Right renal pelvis (tissue), 4 donors: ENCODE results near the gene NRXN2. TPM values are rescaled to one million over a fixed set of nuclear protein-coding genes. Genes with fewer than 3 reads are reported as not detected.

ENCODE experiments used
- DNase-seq, 4 donors: peaks; one replicate each; pipeline ENCODE4 v3.0.0-alpha.2; 2013; ENCODE audit warnings: low read depth in 4 of 4, low spot score in 3 of 4, missing footprints in 1 of 4
- polyA plus RNA-seq, 4 donors: library from polyadenylated mRNA; unstranded; fragments of 120-200 nt; gene quantifications; one replicate each; pipeline ENCODE4 v1.2.1, GENCODE V29; 2013; ENCODE audit not compliant: insufficient read length in 4 of 4

NRXN2 gene
- polyA plus RNA-seq, 4 donors = 15.5 to 27.8 (median 17.0) TPM

DNA sequence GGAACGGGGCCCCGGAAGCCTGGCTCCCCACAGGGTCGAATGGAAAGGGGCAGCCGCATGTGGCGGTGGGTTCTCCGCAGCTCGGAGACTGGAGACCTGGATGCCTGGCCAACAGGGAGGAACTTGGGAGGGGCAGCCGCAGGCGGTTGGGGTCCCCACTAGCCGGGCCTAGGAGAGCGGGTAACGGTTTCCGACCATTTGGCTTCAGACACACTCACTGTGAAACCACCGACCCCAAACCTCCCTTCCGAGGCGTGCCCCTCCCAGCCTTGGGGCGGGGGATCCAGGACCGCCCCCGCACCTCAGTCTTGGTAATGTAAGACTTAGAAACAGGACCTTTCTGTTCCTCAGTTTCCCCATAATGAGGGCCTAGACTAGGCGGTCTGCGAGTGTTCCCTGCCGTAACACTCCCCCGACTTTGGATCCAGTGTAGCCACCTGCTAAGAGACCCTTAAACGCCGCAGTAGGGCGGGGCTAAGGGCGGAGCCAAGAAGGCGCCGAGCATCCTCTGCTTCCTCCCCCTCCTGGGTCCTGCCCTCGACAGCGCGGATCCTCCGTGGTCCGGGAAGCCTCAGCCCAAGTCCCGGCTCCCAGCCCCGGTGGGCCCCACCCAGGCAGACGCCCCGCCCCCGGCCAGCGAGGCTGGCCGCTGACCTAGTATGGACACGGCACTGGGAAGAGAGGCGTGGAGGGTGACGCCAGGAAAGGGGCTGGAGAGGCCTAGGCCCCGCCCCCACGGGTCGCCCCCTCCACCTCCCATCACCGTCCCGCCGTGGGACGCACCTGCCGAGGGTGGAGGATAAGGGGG is 22.7 kb upstream of the NRXN2 start:
- DNase-seq = no peak

DNA sequence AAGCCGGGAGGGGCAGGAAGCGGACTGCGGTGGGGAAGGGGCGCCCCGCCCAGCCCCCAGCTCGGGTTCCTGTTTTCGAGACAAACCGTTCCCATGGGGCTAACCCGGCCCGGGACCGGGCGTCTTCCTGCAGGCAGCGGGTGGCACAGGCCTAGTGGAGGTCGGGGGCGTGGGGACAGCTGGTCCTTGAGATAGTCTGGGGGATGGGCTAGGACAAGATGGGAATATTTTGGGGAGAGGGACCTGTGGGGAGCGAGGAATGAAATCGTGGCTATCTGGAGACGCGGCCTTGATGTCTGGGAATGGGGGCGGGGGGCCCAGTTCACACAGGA is 22.2 kb upstream of the NRXN2 start:
- DNase-seq = no peak

DNA sequence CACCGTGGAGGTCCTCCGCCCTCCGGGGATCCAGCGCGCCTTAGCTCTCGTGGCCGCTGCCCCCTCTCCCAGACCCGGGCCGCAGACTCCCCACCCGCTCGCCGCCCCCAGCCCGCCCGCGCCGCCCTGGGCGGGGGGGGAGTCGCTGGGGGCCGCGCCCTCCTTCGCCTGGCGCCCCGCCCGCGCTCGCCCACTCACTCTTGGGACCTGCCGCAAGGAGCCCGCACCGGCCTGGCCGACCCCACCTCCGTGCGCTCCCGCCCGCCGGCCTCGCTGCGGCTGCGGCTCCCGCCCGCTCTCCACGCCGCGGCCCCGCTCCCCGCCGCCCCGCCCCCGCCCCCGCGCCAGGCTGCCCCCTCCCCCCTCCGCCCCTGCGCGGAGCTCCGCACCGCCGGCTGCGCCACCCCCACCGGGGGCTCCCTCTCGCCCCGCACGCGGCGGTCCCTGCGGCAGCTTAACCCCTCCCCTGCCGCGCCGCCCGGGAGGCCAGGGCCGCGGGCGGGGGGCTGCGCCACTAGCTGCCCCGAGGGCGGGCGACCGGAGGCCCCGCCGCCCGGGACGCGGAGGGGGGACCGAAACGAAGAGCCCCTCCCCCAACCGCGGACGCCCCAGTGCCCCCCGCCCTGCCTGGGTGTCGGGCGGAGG is 21.7 kb upstream of the NRXN2 start:
- DNase-seq = no peak

DNA sequence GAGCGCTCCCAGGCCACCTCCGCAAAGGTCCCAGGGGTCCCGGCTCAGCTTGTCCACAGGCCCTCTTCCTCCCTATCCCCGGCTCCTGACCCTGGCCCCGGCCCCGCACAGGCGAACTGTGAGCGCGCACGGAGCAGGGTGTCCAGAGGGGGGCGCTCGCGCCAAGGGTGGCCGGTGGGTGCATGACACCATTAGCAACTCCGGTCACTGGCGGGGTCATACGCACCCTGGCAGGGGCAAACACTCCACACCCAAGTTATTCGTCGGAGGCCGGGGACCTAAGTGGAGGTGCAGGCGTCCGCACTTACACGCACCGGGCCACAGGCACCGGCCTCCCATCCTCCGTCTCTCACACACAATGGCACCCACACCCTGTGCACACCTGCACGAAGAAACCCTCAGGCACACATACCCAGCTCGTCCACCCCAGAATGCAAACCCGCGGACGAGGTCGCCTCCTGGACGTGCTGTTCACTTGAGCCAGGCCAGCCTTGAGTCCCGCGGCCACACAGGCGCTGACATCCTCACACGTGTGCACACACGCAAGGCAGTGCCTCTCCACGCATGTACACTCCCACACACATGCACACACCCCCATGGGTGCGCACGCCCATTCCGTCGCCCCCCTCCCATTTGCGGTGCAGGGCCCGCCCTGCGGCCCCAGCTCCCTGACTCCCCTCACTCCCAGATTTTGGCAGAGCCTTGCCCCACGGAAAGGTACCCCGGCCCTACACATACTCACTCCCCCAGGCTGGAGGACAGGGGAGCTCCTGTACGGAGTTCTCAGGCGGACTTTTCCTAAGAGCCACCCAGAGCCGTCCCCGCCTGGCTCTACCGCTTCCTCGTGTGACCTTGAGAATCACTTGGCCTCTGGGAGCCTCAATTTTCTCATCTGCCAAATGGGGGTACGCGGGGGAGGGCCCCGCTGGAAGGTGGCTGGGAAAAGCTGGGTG is 20.9 kb upstream of the NRXN2 start, which contains the start of gene RASGRP2:
RASGRP2 (minus strand) TSS at position 552 of the 953 bp plus-strand sequence. CDS start 1,276 bp downstream, outside the sequence.
- no peak for DNase-seq

DNA sequence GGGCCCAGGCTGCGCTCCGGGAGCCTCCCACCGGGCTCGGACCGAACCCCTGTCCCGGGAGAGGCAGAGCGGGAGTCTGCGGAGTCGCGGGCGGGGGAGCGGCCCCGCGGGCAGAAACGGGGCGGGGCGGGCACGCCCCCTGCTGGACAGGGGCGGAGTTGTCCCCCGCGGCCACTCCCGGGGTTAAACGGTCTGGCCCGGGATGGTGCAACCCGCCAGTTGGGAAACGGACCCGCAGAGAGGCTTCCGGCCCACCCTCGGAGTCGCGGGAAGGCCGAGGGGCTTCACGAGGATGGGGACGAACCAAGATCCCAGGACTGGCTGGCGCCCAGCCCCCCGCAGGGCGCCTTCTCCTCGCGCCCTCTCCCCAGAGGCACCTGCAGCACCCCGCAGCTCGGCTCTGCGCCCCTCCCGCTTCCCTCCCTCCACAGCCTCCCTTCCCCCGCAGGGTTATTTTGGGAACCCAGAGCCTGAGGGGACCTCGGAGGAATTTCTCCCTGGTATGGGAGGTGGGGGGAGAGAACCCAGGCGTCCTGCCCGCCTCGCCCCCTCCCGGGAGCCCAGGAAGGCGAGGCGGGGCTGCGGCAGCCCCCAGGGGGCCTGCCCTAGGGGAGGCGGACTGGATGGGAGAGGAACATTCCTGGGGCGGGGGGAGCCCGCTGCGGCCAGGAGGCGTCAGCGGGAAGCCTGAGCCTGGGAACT is 20.0 kb upstream of the NRXN2 start:
- DNase-seq = no peak

DNA sequence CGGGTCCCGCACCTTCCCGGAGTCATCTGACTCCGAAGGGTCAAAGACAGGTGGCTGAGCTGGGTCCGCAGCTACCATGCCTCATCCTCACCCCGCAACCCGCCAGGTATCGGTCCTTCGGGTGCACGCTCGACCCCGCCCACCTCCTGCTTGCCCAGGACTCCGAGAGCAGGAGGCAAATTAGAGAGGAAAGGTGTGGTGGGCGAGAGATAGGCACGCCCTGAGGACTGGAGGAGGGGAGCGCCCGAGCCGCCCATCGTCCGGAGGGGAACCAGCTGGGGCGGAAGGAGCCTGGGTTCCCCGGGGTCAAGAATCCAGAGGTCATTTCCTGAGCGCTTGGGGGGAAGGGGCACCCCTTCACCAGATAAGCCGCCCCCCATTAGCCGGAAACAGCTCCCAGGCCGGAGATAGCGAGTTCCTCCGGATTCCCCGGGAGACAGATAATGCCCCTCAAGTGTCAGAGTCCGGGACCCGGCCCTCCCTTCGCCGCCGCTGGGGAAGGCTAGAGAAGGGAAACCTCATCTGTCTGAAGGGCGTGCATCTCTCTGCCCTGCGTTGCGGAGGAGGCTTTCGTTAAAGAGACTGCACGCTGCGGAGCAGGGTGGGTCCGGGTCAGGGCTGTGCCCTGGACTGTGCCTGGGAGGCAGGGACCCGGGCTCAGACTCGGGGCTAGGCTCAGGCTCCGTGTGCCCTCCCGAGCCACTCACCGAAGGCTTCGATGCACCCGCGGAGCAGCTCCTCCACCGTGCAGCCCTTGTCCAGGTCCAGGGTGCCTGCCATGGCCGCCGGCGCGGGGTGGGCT is 19.3 kb upstream of the NRXN2 start:
- DNase-seq = no peak

DNA sequence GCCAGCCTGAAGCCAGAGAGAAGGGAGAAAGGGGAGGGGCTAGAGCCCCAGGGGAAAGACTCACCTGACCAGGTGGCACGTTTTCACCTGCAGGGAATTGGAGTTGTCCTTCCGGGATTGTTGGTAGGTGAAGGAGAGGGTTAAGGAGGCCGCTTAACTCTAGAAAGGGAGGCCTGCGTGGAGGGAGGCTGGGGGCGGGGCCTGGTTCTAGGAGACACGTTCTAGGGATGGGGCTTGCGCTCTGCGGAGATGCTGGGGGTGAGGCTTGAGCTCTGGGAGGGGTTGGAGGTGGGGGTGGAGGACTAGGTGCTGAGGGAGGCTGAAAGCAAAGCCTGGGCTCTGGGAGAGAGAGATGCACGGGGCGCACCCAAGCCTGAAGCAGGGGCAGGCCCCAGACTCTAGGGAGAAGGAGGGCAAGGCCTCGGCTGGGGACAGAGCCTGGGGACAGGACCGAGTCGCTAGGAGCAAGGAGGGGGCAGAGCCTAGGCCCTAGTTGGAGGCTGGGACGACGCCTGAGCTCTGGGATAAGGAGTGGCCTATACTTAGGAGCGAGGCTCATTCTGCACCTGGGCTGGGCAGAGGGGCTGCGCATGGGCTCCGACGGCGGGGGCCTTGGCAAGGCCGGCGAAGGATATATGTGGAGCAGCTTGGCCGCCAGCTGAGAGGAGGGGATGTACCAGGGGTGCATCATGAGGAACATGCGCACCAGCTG is 18.5 kb upstream of the NRXN2 start:
- DNase-seq = no peak

DNA sequence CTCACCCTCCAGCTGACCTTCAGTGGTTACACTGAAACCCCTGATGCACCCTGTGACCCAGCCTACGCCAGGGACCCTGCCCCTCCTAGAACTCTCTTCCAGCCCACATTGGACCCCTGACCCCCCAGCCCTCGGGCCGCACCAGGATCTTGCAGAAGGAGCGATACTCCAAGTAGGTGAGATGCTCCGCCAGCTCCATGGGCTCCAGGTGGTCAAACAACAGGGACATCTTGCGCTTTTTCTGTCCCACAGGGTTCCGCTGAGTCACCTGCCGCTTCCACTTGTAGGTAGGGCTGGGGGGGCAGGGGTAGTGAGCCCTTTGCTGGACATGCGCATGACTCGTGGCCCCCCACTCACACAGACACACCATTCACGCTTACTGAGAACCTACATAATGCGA is 16.9 kb upstream of the NRXN2 start:
- no peak for DNase-seq

DNA sequence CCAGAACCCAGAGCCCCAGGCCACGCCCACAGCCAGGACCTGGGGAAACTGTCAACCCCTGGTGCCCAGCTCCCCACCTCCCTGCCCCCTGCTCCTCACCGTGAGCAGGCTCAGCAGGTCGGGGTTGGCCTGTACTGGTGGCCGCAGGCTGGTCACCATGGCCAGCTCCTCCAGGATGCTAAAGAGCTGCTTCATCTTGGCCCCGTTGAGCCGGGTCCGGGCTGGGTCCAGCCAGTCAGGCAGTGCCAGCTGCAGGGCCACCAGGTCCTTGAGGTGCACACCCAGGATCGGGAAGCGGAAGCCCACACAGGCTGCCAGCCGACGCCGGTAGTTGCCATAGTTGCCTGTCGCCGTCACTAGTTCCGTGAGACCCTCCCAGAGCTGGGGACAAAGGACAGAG is 13.7 kb upstream of the NRXN2 start:
- no peak for DNase-seq

DNA sequence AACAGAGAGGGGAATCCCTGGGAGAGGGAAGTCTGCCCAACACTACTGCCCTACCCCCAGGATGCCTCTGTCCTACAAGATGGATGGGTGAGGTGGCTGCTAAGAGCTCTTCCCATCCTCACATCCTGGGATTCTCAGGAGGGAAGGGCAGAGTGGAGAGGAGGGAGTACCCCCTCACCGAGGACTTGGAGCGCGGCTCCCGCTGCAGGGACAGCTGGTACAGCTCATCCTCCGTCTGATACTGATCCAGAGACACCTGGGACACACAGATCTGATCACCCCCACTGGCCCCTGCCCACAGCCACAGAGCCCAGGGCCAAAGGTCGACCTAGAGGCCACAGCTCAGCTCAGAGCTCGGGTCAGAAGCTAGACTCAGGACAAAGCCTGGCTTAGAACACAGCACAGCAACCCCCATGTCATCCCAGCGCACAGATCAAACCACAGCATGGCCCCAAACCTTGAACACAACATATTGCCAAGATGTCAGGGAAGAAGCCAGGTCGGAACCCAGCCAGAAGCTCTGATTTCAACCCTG is 12.8 kb upstream of the NRXN2 start:
- no peak for DNase-seq

DNA sequence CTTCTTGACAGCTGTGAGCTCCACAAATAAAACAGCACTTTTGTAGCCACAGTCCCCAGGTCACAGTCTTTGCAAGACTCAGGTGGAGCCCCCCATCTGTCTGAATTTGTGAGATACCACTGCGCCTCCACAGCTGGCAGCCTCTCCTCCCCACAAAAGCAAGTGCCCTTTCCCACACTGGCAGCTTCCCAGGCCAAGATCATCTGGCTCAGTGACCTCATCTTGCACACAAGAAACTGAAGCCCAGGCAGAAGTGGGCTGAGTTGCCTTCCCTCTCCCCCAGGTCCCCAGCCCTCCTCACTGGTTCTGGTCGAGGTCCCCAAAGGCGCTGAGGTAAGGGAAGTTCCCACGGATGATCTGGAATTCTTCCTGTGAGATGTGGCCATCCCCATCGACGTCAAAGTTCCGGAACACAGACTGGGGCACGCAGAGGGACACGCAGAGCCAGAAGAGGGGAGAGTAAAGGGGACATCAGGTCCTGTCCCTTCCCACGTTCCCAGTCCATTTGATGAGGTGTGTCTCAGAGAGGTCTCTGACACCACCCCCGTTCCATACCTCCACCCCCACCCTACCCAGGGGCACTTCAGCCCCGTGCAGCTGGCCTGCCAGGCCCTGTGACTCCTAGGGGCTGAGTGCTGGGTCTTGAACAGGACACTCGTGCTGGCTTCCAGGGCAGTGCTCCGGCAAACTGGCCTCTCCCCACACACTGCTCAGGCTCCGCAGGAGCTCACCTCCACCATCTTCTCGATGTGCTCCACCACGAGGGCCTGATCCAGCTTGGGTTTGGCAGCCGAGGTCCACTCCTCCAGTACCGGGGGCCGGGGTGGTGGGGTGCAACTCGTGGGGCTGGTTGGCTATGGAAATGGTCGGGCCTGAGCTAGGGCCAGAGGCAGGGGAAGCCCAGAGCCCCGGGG is 12.1 kb upstream of the NRXN2 start:
- no peak for DNase-seq

DNA sequence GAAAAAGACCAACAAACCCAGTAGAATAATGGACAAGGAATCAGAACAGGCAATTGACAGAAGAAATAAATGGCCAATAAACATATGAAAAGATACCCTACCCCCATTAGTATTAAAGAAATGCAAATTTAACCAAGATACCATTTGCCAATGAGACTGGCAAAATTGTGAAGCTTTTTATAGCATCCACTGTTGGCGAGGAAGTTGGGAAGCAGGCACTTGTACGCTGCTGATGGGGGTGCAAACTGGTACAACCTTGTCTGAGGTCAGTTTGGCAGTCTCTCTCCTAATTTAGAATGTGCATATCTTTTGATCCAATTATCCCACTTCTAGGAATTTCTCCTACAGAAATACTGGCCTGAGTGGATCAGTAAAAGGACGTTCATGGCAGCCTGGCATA is 8.6 kb upstream of the NRXN2 start:
- DNase-seq = no peak

DNA sequence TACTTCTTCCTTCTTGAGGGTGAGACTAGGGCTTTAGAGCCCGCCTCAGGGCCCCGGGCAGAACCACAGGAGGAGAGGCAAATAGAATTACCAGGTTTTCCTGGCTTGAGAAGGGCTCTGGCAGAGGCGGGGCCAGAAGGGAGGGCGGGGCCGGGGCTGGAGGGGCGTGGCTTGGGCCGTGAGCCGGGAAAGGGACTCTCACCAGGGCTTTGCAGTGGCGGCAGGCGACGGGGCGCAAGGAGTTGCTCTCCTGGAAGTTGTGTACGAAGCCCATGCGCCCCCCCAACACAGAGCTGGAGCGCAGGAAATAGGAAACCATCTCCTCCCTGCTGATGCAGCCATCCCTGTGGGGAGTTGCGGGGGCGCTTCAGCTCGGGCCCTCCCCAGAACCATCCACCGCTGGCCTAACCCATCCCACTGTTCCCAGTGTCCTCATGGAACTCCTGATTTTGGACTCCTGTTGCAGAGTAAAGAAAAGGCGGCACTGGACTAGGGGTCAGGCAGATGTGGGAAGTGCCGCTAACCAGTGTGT is 6.9 kb upstream of the NRXN2 start:
- no peak for DNase-seq

DNA sequence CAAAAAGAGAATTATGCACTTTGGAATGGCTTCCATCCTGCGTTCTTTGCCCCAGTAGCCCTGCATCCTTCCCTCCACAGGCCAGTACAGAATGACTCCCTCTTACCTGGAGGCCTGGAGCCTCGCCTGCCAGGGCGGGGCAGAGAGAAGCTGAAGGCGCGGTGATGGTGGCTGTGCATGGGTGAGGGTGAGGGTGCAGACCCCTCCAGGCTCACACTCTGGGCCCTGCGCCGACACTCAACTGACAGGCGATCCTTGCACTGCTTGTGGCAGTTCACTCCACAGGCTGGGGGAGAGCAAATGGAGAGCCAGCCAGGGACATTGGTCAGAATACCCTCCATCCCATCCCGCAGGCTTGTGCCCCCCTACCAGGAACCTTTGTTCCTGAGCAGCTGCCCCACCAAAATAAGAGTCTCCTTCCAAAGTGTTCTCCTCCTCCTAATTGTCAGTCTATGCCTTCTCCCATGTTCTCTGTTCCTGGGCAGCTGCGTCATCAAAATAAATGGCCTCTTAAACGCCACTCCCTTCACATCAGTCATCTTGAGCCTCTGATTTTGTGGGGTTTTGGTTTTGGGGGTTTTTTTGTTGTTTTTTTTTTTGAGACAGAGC is 5.9 kb upstream of the NRXN2 start:
- no peak for DNase-seq

DNA sequence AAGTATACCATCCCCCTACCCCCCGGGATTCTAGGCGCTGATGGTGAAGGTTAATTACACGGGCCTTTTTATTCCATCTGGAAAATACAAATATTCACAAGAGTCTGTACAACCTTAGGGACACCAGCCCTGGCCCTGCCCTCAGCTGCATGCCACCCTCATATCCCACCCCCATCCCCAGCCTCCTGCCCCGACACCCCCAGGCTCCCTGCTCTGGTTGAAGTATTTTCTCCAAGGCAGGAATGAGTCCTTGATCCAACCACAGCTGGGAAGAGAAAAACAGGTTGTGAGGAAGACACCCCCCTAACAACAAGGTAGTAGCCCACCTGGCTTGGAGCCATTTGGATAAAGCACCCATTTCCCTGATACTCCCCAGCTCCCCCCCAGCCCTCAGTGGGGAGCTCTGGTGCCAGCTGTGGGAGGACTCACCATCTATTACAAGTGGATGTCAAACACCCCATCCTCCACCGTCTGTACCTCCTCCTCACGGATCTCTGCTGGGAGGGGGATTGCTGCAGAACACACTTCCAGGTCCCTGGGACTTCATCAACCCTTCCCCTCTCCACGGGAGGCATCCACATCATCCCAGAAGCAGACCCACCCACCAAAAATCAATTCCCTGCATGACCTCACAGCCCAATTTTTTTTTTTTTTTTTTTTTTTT is 4.0 kb upstream of the NRXN2 start:
- DNase-seq = no peak

DNA sequence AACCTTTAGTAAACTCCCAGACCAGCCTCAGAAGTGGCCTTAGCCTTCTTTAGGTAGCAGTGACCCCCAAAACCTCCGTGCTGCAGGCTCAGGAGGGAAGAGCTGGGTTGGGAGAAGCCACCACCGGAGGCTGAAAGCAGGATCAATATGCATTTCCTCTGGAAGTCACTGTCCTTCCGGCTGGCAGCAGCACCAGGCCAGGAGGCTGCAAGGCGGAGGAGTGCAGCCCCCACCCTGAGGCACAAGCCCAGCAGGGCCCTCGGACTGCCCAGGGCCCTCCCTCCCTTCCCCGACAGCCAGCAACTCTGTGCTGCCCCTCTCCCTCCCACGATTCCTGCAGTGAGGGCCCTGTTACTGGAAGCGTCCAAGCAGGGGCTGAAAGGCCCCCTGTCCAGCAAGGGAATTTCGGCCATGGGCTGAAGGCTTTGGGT is 3.2 kb upstream of the NRXN2 start:
- DNase-seq = no peak
